Fibroblast of the aortic adventitia (primary cell): ENCODE measurements around the gene SLX9. TPM values are rescaled to one million over a fixed set of nuclear protein-coding genes. Genes with fewer than 3 reads are reported as not detected.

Experiments
- DNase-seq: peaks from one replicate; pipeline ENCODE4 v3.0.0-alpha.2; 2010; ENCODE audit warnings: low read depth
- H3K4me3 ChIP-seq: 2 replicates; pipeline ENCODE4 v1.5.1; 2011; ENCODE audit warnings: low read depth, mild to moderate bottlenecking, control low read depth, low read length, moderate library complexity
- total RNA-seq: library from RNA; depleted of rRNA; stranded (reverse); fragments of >200 nt; gene quantifications from 2 replicates; pipeline ENCODE4 v1.2.3, GENCODE V29; 2012; ENCODE audit warnings: low replicate concordance
- TF ChIP-seq, protein P1 (sequence below): IDR thresholded peaks from 2 replicates; pipeline ENCODE4 v1.5.1; 2011; ENCODE audit warnings: mild to moderate bottlenecking, low read length, control low read depth, inconsistent platforms; ENCODE audit not compliant: insufficient read depth

The SLX9 gene
- total RNA-seq, 1 donor: 6.0 TPM

DNA sequence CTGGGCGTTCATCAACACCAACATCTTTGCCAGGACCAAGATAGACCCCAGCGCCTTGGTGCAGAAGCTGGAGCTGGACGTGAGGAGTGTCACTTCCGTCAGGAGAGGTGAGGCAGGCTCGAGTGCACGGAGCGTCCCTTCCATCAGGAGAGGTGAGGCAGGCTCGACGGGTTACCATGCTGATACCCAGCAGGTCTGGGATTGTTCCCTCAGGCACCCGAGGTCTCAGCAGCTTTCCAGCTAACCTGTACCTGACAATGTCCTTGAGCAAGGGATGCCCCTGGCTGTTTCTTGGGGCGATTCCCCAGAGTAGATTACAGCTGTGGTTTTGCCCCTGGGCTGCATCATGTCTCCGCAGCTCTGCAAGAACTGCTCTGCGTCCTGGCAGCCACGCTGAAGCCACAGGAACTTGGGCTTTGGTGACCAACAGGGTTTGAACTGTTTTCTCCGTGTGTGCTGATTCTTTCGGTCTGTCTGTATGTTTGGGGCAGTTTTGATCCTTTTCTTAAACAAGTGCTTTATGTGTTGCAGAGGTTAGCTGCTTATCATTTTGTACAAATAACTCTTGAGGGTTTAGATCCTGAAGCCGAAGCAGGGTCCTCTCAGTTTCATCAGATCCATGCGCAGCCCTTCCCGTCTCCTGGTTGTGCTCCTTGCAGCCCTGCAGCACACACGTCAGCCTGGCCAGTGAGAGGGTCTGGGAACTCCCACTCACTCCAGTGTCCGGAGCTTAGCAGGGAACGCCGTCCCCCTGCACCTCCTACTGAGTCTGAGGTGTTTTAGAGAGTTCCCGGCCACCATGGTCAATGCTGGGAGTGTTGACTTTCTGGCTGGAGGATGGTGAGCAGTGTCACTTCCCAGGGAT lies 4.1 kb downstream of the SLX9 start:
- no peak for DNase-seq
- no peak overlapping the region for H3K4me3 ChIP-seq

DNA sequence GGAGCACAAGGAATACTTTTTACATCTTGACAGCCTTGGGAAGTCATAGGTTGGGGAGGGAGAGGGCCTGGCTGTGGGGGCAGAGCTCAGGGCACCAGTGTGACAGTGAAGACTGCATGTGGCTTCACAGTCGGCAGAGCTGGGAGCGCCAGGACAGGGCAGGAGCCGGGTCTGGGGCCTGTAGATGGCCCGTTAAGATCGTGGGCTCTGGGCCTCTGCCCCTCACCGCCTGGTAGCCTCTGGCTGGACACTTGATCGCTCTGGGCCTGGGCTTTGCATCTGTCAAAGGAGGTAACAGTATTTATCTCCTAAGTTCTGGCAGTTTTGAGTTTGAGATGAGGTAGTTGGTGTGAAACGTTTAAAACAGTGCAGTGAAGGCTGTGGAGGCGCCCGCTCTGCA lies 4.8 kb downstream of the SLX9 start:
- H3K4me3 ChIP-seq: no peak overlapping the region
- TF ChIP-seq, protein P1, sequence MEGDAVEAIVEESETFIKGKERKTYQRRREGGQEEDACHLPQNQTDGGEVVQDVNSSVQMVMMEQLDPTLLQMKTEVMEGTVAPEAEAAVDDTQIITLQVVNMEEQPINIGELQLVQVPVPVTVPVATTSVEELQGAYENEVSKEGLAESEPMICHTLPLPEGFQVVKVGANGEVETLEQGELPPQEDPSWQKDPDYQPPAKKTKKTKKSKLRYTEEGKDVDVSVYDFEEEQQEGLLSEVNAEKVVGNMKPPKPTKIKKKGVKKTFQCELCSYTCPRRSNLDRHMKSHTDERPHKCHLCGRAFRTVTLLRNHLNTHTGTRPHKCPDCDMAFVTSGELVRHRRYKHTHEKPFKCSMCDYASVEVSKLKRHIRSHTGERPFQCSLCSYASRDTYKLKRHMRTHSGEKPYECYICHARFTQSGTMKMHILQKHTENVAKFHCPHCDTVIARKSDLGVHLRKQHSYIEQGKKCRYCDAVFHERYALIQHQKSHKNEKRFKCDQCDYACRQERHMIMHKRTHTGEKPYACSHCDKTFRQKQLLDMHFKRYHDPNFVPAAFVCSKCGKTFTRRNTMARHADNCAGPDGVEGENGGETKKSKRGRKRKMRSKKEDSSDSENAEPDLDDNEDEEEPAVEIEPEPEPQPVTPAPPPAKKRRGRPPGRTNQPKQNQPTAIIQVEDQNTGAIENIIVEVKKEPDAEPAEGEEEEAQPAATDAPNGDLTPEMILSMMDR: no peak
- no peak for DNase-seq

More for the DNA sequence above, 4.1 kb downstream of the SLX9 start:
- TF ChIP-seq, protein P1: no peak

DNA sequence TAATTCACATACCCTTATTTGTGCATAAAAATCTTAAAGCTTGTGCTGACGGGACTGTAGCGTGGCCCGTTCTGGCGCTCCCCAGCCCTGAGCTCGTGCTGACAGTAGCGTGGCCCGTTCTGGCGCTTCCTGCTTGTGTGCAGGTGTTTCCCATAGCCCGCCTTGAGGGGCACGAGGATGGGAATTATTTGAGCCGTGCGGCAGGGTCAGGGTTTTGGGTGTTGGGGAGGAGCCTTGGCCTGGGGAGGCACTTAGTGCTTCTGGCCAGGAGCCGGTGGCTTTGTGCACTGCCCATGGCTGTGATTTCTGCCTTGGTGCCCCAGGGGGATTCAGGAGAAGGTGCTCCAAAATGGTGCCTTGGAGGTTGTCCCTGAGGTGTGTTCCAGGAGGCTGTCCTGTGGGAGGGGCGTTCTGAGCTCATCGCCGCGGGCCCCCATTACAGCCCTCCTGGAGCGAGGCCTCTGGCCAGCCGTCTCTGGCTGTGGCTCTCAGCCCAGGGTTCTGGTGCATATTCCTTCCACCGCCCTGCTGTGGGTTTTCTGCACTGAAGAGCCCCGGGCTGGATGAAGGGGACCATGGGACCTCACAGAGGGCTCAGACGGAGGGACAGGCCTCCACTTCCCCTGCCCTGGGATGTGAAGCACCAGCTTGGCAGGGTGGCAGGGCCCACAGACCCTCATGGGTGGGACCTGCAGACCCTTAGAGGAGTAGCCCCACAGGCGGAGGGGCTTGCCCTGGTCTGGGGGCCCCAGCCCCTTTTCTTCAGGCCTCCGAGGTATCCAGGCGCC lies 6.6 kb downstream of the SLX9 start:
- TF ChIP-seq, protein P1: no peak
- H3K4me3 ChIP-seq: no peak overlapping the region
- DNase-seq: no peak

DNA sequence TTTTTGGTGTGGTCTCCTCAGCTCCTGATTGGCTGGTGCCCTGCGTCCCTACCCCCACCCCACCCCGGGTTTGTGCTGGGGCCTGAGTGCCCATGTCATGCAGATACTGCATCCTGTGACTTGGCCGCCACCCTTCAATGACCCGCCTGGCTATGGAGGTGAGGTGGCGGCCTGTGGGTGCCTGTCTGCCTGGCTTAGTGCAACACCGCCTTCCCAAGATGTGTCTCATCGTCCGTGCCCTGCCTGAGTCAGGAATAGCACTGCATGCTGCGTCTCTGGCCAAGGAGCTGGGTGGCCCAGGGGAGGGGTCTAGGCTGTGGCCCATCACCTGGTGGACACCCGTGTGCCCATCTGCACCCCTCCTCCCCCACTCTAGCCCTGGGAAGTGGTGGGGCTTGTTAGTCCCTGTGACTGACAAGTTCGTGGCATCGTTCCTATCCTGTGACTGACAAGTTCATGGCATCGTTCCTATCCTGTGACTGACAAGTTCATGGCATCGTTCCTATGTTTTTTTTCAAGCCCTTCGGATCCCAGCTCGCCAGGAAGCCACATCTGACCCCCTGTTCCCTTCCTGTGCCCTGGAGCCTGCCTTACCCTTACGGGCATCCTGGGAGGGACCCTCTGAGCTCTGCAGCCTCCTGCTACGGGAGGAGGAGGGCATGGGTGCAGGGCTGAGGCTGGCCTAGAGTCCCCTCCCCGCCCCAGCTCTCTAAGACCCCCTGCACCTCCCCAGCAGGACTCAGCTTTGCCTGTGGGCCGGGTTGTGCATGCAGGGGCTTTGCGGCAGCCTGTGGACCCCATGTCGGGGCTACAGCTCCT lies 7.5 kb downstream of the SLX9 start:
- DNase-seq: no peak
- TF ChIP-seq, protein P1: no peak
- H3K4me3 ChIP-seq: no peak overlapping the region

DNA sequence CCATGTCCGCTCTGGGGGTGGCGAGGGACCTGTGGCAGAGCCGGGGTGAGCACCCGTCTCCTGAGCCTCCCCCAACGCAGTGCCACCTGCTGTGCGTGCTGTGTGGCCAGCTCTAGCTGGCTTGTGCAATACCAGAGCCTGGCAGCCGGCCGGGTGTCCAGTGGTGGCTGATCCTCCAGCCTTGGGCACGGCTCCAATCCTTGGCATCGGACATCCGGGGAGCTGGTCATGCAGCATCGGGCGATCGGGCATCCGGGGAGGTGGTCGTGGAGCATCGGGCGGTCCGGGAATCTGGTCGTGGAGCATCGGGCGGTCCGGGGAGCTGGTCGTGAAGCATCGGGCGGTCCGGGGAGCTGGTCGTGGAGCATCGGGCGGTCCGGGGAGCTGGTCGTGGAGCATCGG lies 8.1 kb downstream of the SLX9 start:
- DNase-seq: no peak
- H3K4me3 ChIP-seq: no peak overlapping the region
- TF ChIP-seq, protein P1: no peak

DNA sequence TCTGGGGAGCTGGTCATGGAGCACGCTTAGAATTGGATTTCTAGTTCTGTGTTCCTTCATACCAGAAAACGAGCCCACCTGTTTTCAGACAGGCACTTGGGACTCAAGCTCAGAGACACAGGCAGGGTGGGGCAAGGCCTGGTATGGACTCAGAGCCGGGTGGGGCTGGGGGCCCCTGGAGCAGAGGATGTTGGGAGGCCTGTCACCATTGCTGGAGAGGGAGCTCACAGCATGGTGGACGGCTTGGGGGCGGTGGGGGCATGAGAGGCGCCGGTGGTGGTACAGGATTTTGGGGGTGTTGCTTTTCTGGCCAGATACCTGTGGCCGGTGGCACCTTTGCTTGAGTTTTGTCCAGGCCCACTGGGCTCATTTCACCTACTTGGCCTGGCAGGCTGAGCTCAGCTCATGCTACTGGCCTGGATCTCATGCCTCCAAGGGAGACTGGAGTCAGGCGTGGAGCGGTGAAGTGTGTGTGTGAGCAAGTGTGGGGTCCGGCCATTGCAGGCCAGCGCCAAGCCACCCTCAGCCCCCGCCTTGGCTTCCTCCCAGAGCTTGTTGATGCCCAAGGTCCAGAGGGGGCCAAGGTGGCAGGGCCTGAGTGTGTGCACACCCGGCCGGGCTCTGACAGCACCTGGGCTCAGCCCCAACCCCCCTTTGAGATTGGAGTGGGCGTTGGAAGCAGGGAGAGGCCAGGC lies 8.7 kb downstream of the SLX9 start:
- no peak for DNase-seq

More for the DNA sequence above, 8.7 kb downstream of the SLX9 start:
- no peak overlapping the region for H3K4me3 ChIP-seq
- TF ChIP-seq, protein P1: no peak
